Psoas muscle (tissue), 8 donors: ENCODE measurements around the gene HECTD1. TPM values are rescaled to one million over a fixed set of nuclear protein-coding genes. Genes with fewer than 3 reads are reported as not detected.

Experiments used
- ATAC-seq, 4 donors: fragments of 200-7000 bp; cut with Tn5 transposase; one replicate each; pipeline ENCODE4 v1.9.1; 2020; ENCODE audit warnings: moderate library complexity in 3 of 4, mild to moderate bottlenecking in 2 of 4
- DNase-seq, 2 donors: peaks; one replicate each; pipeline ENCODE4 v3.0.0-alpha.2; 2020
- H3K27ac ChIP-seq: fragments of 200-600 bp; one replicate; pipeline ENCODE4 v1.8.0; 2022
- H3K27me3 ChIP-seq, 3 donors: fragments of 200-600 bp in 1 of 3; one replicate each; pipeline versions ENCODE4 v1.6.1 to v1.8.0; 2013 to 2022; ENCODE audit warnings: low read length in 2 of 3, mild to moderate bottlenecking in 2 of 3, moderate library complexity in 1 of 3; ENCODE audit not compliant: insufficient read depth in 3 of 3
- H3K36me3 ChIP-seq, 2 donors: fragments of 200-600 bp in 1 of 2; one replicate each; pipeline versions ENCODE4 v1.6.1 to v1.8.0; 2013 to 2022; ENCODE audit warnings: low read depth in 1 of 2, mild to moderate bottlenecking in 1 of 2, moderate library complexity in 1 of 2; ENCODE audit not compliant: insufficient read depth in 1 of 2
- H3K4me1 ChIP-seq: fragments of 200-600 bp; one replicate; pipeline ENCODE4 v1.8.0; 2022
- H3K4me3 ChIP-seq: fragments of 200-600 bp; one replicate; pipeline ENCODE4 v1.8.0; 2022; ENCODE audit warnings: mild to moderate bottlenecking
- H3K9me3 ChIP-seq: fragments of 200-600 bp; one replicate; pipeline ENCODE4 v1.8.0; 2022
- CTCF ChIP-seq: fragments of 200-600 bp; IDR thresholded peaks from one replicate; pipeline ENCODE4 v1.8.0; 2022; ENCODE audit warnings: antibody characterized with exemption
- WGBS, 3 donors: extraction: QIAGEN DNeasy Blood & Tissue Kit; methylation state at CpG; one replicate each; pipeline versions ENCODE4 v1.1.6 to v1.1.7; 2013; 5-methylcytosine and 5-hydroxymethylcytosine counted together
- intact Hi-C, 2 donors: fragments of 100-400 bp; cut with DNase I; formaldehyde crosslinking; loops; one replicate each; pipeline versions ENCODE4 v1.11.0 to v1.14.2; 2022
- polyA plus RNA-seq, 3 donors: library from polyadenylated mRNA; stranded (reverse); fragments of 200-250 nt; gene quantifications; one replicate each; pipeline ENCODE4 v1.2.3, GENCODE V29; 2013
- total RNA-seq, 4 donors: library from RNA; stranded (reverse); fragmentation: NEBNext Ultra II Directional in 2 of 4; extraction: Animal tissue kit (Norgen Biotek cat#: 25700) in 2 of 4; gene quantifications; one replicate each; pipeline versions ENCODE4 v1.2.1 to v1.2.4, GENCODE V29; 2021 to 2023
- donor health status: healthy with polysubstance abuse.
- donor health status: DM: no; HTN: no; CAD: no; lungs with moderate emphysema.
- donor health status: Bipolar disorder and iron deficiency.
- donor health status: healthy.
- donor health status: DM: yes; HTN: yes; CAD: no.
- donor health status: DM: no; HTN: no; CAD: no.
- donor health status: DM: no; HTN: no; CAD: no.
- donor health status: DM: yes; HTN: yes; CAD: no.

The HECTD1 gene
- total and polyA plus RNA-seq, 7 donors, result 151 to 405 (median 217) TPM

GRCh38 chr14:31172084-31172483 lies 35.5 kb downstream of the HECTD1 start:
- Histone ChIP-seq H3K27me3 (no peaks in the 10 kb centered on the region), H3K4me1 (peaks cover 4% of the 10 kb centered on the region), H3K4me3 (no peak overlapping the region), H3K27ac (peak overlapping the region; percentile 53), H3K9me3 (no peaks in the 10 kb centered on the region), H3K36me3 (peaks cover 8 to 100% of the 10 kb centered on the region in 2 donors)
- DNase-seq, result no peak
- intact Hi-C loops, result no loop called here
- TF ChIP-seq CTCF, result no peak
- peak; percentile 68 to 83 (median 76) for ATAC-seq
- WGBS, 3 donors, result 60 to 80% (median 63%) methylated on average over 6 of the region's 6 CpGs

GRCh38 chr14:31170411-31170810 lies 37.2 kb downstream of the HECTD1 start:
- no peaks in the 10 kb centered on the region for H3K27me3 ChIP-seq
- no peak for TF ChIP-seq CTCF
- no peaks in the 10 kb centered on the region for H3K9me3 ChIP-seq
- no peak overlapping the region for H3K4me3 ChIP-seq
- ATAC-seq (no peak), DNase-seq (no peak)
- H3K4me1 ChIP-seq, result peaks cover 11% of the 10 kb centered on the region
- intact Hi-C loops, result no loop called here
- H3K36me3 ChIP-seq, result peaks cover 10 to 98% of the 10 kb centered on the region in 2 donors
- 48 to 98% (median 94%) methylated on average over 1 of the region's 1 CpG for WGBS, 3 donors
- no peak overlapping the region for H3K27ac ChIP-seq

- H3K27ac ChIP-seq, result no peak overlapping the region
- no peak for DNase-seq
- intact Hi-C loops, result no loop called here
- WGBS, 3 donors, result 96 to 98% (median 96%) methylated on average over 5 of the region's 5 CpGs
- no peaks in the 10 kb centered on the region for H3K9me3 ChIP-seq
- no peaks in the 10 kb centered on the region for H3K27me3 ChIP-seq
- peaks cover 16% of the 10 kb centered on the region for H3K4me1 ChIP-seq
- TF ChIP-seq CTCF, result no peak
- H3K4me3 ChIP-seq, result no peak overlapping the region
- no peak for ATAC-seq
- peaks cover 9 to 98% of the 10 kb centered on the region in 2 donors for H3K36me3 ChIP-seq
Measured at GRCh38 chr14:31169877-31170276, 37.7 kb downstream of the HECTD1 start.

GRCh38 chr14:31167032-31167431 lies 40.6 kb downstream of the HECTD1 start:
- no peak overlapping the region for H3K4me3 ChIP-seq
- peaks cover 4 to 96% of the 10 kb centered on the region in 2 donors for H3K36me3 ChIP-seq
- intact Hi-C loops, result no loop called here
- DNase-seq (no peak), ATAC-seq (peak in 2 of 4 donors; percentile 19 to 32)
- peak overlapping the region; percentile 76 for H3K27ac ChIP-seq
- peaks cover 17% of the 10 kb centered on the region for H3K4me1 ChIP-seq
- H3K9me3 ChIP-seq, result no peaks in the 10 kb centered on the region
- no peaks in the 10 kb centered on the region for H3K27me3 ChIP-seq
- TF ChIP-seq CTCF, result no peak
- 88 to 96% (median 88%) methylated on average over 5 of the region's 5 CpGs for WGBS, 3 donors

- Histone ChIP-seq H3K4me1 (peaks cover 17% of the 10 kb centered on the region), H3K36me3 (peaks cover 4 to 94% of the 10 kb centered on the region in 2 donors), H3K27ac (peak overlapping the region; percentile 76), H3K4me3 (no peak overlapping the region), H3K9me3 (no peaks in the 10 kb centered on the region), H3K27me3 (no peaks in the 10 kb centered on the region)
- no peak for TF ChIP-seq CTCF
- 71 to 85% (median 79%) methylated on average over 3 of the region's 3 CpGs for WGBS, 3 donors
- intact Hi-C loops, result no loop called here
- DNase-seq, result no peak
- peak in 3 of 4 donors; percentile 6 to 25 (median 21) for ATAC-seq
Measured at GRCh38 chr14:31166271-31166561, 41.4 kb downstream of the HECTD1 start.
